Osteocyte (in vitro differentiated cells): ENCODE measurements around the gene ENG. TPM values are rescaled to one million over a fixed set of nuclear protein-coding genes. Genes with fewer than 3 reads are reported as not detected.
A peak's percentile ranks its signal among the peaks of the same experiment; 100 is the strongest.

Experiments used
- DNase-seq: peaks from one replicate; pipeline ENCODE4 v3.0.0; 2021; ENCODE audit warnings: mixed read lengths; ENCODE audit not compliant: unreplicated experiment; ENCODE audit errors: extremely low spot score
- H3K27ac Mint-ChIP-seq: one replicate; pipeline ENCODE4 v1.8.0; 2021; ENCODE audit warnings: mild to moderate bottlenecking, mixed read lengths; ENCODE audit not compliant: unreplicated experiment
- H3K27me3 Mint-ChIP-seq: one replicate; pipeline ENCODE4 v1.8.0; 2021; ENCODE audit warnings: mixed read lengths; ENCODE audit not compliant: unreplicated experiment
- H3K36me3 Mint-ChIP-seq: one replicate; pipeline ENCODE4 v1.8.0; 2021; ENCODE audit warnings: mixed read lengths; ENCODE audit not compliant: unreplicated experiment
- H3K4me1 Mint-ChIP-seq: one replicate; pipeline ENCODE4 v1.8.0; 2021; ENCODE audit warnings: mixed read lengths; ENCODE audit not compliant: unreplicated experiment
- H3K4me3 Mint-ChIP-seq: one replicate; pipeline ENCODE4 v1.8.0; 2021; ENCODE audit warnings: mild to moderate bottlenecking, moderate library complexity, mixed read lengths; ENCODE audit not compliant: unreplicated experiment
- H3K9me3 Mint-ChIP-seq: one replicate; pipeline ENCODE4 v1.8.0; 2021; ENCODE audit warnings: mixed read lengths; ENCODE audit not compliant: unreplicated experiment
- CTCF ChIP-seq: fragments of 200-600 bp; sonication (generic); IDR thresholded peaks from 2 replicates; pipeline ENCODE4 v1.5.0; 2021; ENCODE audit warnings: antibody characterized with exemption, mild to moderate bottlenecking, moderate library complexity
- total RNA-seq: library from RNA; stranded (reverse); gene quantifications from 2 replicates; pipeline ENCODE4 v1.2.1, GENCODE V29; 2021

Gene ENG
- total RNA-seq, 1 donor from 2014 or later = 143 TPM

GRCh38 chr9:127863191-127863621 is 8.7 kb upstream of the ENG start:
- Mint-ChIP-seq H3K36me3 (peaks cover 9% of the 10 kb centered on the region), H3K27me3 (no peaks in the 10 kb centered on the region), H3K27ac (no peak overlapping the region), H3K4me3 (no peak overlapping the region), H3K4me1 (peaks cover 14% of the 10 kb centered on the region), H3K9me3 (no peaks in the 10 kb centered on the region)
- TF ChIP-seq CTCF = no peak
- DNase-seq = no peak

- Mint-ChIP-seq H3K27me3 (no peaks in the 10 kb centered on the region), H3K9me3 (no peaks in the 10 kb centered on the region), H3K27ac (no peak overlapping the region), H3K4me1 (peaks cover 22% of the 10 kb centered on the region), H3K4me3 (no peak overlapping the region), H3K36me3 (peaks cover 3% of the 10 kb centered on the region)
- DNase-seq = no peak
- TF ChIP-seq CTCF = no peak
Observed at GRCh38 chr9:127862075-127863011, 7.9 kb upstream of the ENG start.

GRCh38 chr9:127860779-127861178 is 6.3 kb upstream of the ENG start:
- no peaks in the 10 kb centered on the region for H3K27me3 Mint-ChIP-seq
- no peak for TF ChIP-seq CTCF
- peaks cover 26% of the 10 kb centered on the region for H3K4me1 Mint-ChIP-seq
- H3K27ac Mint-ChIP-seq = no peak overlapping the region
- no peaks in the 10 kb centered on the region for H3K36me3 Mint-ChIP-seq
- no peak for DNase-seq
- no peak overlapping the region for H3K4me3 Mint-ChIP-seq
- H3K9me3 Mint-ChIP-seq = no peaks in the 10 kb centered on the region

- no peak for TF ChIP-seq CTCF
- no peak for DNase-seq
- Mint-ChIP-seq H3K4me3 (no peak overlapping the region), H3K27me3 (no peaks in the 10 kb centered on the region), H3K9me3 (no peaks in the 10 kb centered on the region), H3K36me3 (no peaks in the 10 kb centered on the region), H3K27ac (peak overlapping the region; percentile 50), H3K4me1 (peaks cover 26% of the 10 kb centered on the region)
Observed at GRCh38 chr9:127860260-127860659, 5.8 kb upstream of the ENG start.

- Mint-ChIP-seq H3K9me3 (no peaks in the 10 kb centered on the region), H3K4me1 (peaks cover 40% of the 10 kb centered on the region), H3K27me3 (no peaks in the 10 kb centered on the region), H3K27ac (peak overlapping the region; percentile 73), H3K4me3 (peak overlapping the region; percentile 30), H3K36me3 (no peaks in the 10 kb centered on the region)
- TF ChIP-seq CTCF = no peak
- DNase-seq = no peak
Observed at GRCh38 chr9:127858041-127858512, 3.6 kb upstream of the ENG start.
